HFFc6 (cell line): ENCODE results near the gene COLEC11. TPM values are rescaled to one million over a fixed set of nuclear protein-coding genes. Genes with fewer than 3 reads are reported as not detected.

Experiments
- DNase-seq: peaks from one replicate; pipeline ENCODE4 v3.0.0-alpha.2; 2018
- H3K27ac Mint-ChIP-seq: 2 replicates; pipeline ENCODE4 v1.8.0; 2020; ENCODE audit warnings: mild to moderate bottlenecking, mixed read lengths
- H3K27me3 Mint-ChIP-seq: 2 replicates; pipeline ENCODE4 v1.8.0; 2021; ENCODE audit warnings: mild to moderate bottlenecking, moderate library complexity, mixed read lengths; ENCODE audit not compliant: insufficient read depth
- H3K36me3 Mint-ChIP-seq: 2 replicates; pipeline ENCODE4 v1.8.0; 2021; ENCODE audit warnings: low read depth, mixed read lengths
- H3K4me1 Mint-ChIP-seq: 2 replicates; pipeline ENCODE4 v1.8.0; 2020; ENCODE audit warnings: low read depth, mixed read lengths
- H3K4me3 Mint-ChIP-seq: 2 replicates; pipeline ENCODE4 v1.8.0; 2020; ENCODE audit warnings: mild to moderate bottlenecking, moderate library complexity, mixed read lengths
- H3K9me3 Mint-ChIP-seq: 2 replicates; pipeline ENCODE4 v1.8.0; 2020; ENCODE audit warnings: mild to moderate bottlenecking, mixed read lengths
- total RNA-seq, 6 experiments: library from RNA; stranded (reverse); fragmentation: NEBNext Ultra II Directional; extraction: Animal tissue kit (Norgen Biotek cat#: 25700); gene quantifications; 2 replicates in 1 of 6; 3 replicates in 5 of 6; pipeline ENCODE4 v1.2.3, GENCODE V29; 2021
- TF ChIP-seq, protein P1 (sequence below): fragments of 200-600 bp; sonication (generic); IDR thresholded peaks from 2 replicates; pipeline ENCODE4 v1.5.0; 2021; ENCODE audit warnings: antibody characterized with exemption, mild to moderate bottlenecking

COLEC11 gene
- total RNA-seq, 6 experiments from 2014 or later: not detected

DNA sequence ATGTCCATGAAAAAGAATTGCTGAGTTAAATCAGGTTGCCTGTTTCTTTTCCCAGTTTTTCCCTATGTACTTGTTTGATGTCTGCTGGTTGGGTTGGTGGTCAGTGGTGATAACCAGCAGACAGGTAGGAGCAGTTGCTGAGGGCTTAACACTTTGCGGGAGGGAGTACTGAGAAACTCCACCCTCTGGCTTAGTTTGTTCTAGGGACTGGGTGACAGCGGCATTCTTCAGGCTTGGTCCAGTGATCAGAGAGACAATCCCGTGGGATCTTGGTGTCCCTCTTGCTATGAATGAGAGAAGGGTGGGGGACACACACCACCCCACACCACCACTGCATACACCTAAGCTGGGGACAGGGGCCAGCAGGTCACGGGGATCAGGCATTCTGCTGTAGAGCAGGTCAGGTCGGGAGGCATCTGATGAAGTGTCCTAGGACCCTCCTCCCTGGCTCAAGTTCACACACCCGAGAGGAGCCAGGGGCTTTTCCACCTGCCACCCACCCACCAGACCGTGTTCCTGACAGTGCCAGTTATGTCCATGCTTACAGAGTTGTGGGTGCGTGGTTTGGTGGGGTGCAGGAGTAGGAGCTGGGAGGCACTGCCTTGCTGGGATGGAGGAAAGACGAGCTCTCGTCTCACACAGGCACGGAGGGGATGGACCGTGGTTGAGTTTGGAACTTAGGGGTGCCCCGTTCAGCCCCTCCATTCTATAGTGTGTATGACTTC, 41.8 kb downstream of the COLEC11 start:
- Mint-ChIP-seq H3K27ac (no peak overlapping the region), H3K27me3 (peaks cover 32% of the 10 kb centered on the region), H3K9me3 (no peaks in the 10 kb centered on the region), H3K4me3 (no peak overlapping the region), H3K36me3 (no peaks in the 10 kb centered on the region), H3K4me1 (peaks cover 10% of the 10 kb centered on the region)
- DNase-seq: no peak
- TF ChIP-seq, protein P1, sequence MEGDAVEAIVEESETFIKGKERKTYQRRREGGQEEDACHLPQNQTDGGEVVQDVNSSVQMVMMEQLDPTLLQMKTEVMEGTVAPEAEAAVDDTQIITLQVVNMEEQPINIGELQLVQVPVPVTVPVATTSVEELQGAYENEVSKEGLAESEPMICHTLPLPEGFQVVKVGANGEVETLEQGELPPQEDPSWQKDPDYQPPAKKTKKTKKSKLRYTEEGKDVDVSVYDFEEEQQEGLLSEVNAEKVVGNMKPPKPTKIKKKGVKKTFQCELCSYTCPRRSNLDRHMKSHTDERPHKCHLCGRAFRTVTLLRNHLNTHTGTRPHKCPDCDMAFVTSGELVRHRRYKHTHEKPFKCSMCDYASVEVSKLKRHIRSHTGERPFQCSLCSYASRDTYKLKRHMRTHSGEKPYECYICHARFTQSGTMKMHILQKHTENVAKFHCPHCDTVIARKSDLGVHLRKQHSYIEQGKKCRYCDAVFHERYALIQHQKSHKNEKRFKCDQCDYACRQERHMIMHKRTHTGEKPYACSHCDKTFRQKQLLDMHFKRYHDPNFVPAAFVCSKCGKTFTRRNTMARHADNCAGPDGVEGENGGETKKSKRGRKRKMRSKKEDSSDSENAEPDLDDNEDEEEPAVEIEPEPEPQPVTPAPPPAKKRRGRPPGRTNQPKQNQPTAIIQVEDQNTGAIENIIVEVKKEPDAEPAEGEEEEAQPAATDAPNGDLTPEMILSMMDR: no peak

DNA sequence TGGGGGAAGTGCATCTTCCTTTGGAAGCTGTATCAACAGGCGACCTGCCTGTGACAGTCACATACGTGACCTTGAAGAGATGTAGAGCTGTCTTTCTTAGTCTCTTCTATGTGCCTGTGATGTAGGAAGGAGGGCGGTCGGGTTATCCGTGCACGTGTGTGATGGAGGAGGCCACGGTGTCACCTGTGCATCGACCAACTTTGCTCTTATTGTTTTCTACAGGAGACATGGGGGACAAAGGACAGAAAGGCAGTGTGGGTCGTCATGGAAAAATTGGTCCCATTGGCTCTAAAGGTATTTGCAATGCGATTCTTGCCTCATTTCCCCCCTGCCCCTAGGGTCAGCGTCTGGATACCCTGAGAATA, 42.4 kb downstream of the COLEC11 start:
- H3K36me3 Mint-ChIP-seq: no peaks in the 10 kb centered on the region
- peaks cover 30% of the 10 kb centered on the region for H3K27me3 Mint-ChIP-seq
- no peak for DNase-seq
- H3K4me3 Mint-ChIP-seq: no peak overlapping the region
- no peak overlapping the region for H3K27ac Mint-ChIP-seq
- H3K4me1 Mint-ChIP-seq: peaks cover 10% of the 10 kb centered on the region
- TF ChIP-seq, protein P1: no peak
- no peaks in the 10 kb centered on the region for H3K9me3 Mint-ChIP-seq

DNA sequence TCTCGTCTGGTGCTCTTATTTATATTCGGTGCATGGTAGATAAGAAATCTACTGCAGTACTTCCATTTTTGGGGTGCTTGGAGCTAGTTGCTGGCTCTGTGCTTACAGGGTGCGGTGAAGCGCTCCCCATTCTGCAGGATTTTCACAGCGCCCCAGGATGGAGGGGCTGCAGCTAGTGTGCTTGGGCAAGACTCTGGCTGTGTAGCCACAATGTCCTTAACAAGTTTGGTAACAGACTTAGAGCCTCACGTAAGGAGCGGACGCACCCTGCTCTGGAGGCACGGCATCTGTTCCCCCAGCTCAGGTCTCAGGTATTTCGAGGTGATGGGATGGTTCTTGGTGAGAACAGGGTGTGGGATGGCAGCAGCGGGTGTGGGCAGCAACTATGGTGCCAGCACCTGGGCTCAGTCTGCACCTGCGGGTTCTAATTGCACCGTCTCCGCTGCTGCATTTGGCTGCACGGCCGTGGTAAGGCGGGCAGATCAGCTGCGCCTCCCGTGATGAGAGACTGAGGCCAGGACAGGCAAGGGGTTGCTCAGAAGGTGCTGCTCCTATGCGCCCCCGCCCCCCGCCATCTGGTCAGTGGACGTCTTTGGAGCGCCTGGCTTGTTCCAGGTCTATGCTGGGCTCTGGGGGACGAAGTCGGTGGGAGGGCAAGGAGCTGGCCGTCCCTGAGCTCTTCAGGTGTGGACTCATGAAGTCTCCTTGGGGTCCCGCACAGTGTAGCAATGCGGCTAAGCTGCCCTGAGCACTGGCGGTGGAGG, 43.0 kb downstream of the COLEC11 start:
- H3K27ac Mint-ChIP-seq: no peak overlapping the region
- TF ChIP-seq, protein P1: no peak
- no peak overlapping the region for H3K4me3 Mint-ChIP-seq
- H3K27me3 Mint-ChIP-seq: peaks cover 28% of the 10 kb centered on the region
- DNase-seq: no peak
- peaks cover 10% of the 10 kb centered on the region for H3K4me1 Mint-ChIP-seq
- no peaks in the 10 kb centered on the region for H3K9me3 Mint-ChIP-seq
- H3K36me3 Mint-ChIP-seq: no peaks in the 10 kb centered on the region

DNA sequence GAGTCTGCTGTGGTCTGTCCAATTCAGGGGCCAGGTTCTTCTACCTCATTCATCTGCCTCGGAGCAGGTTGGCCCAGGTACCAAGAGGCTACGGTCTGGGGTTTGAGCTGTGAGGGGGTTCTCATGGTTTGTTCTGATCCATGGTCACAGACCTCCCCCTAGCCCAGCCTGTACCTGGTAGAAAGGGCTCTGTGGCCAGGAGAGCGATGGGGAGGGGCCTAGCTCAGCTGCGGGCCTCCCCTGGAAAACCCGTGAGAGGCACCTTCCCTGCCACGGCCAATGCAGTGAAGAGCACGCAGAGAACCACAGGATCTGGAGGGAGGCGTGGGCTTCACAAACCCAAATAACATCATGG, 43.5 kb downstream of the COLEC11 start:
- H3K36me3 Mint-ChIP-seq: no peaks in the 10 kb centered on the region
- no peak overlapping the region for H3K27ac Mint-ChIP-seq
- no peak overlapping the region for H3K4me3 Mint-ChIP-seq
- TF ChIP-seq, protein P1: no peak
- peaks cover 10% of the 10 kb centered on the region for H3K4me1 Mint-ChIP-seq
- no peaks in the 10 kb centered on the region for H3K9me3 Mint-ChIP-seq
- peaks cover 29% of the 10 kb centered on the region for H3K27me3 Mint-ChIP-seq
- no peak for DNase-seq

DNA sequence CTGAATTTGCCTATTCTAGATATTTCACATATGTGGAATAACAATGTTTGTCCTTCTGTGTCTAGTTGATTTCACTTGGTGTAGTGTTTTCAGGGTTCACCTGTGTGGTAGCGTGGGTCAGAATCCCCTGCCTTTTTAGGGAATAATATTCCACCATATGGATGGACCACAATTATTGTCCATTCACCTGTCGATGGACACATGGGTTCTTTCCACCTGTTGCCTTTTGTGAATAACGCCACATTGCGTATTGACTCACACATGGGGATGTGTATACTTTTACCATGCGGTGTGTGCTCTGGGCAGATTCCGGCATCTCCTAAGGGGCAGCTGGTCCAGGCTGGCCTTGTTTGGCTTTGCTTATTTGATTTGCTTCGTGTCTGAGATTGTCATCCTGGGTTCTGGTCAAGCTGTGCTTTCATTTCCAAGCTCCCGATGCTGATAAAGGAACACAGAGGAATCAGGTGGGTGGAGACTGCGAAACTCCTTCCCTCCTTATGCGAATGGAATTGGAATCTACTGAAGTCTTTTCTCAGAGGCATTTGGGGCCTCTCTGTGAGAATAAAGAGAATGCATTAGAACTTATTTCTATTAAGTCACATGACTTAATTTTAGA, 44.2 kb downstream of the COLEC11 start:
- TF ChIP-seq, protein P1: no peak
- no peak for DNase-seq
- H3K27me3 Mint-ChIP-seq: peaks cover 24% of the 10 kb centered on the region
- no peak overlapping the region for H3K27ac Mint-ChIP-seq
- H3K4me3 Mint-ChIP-seq: no peak overlapping the region
- H3K4me1 Mint-ChIP-seq: peaks cover 10% of the 10 kb centered on the region
- H3K36me3 Mint-ChIP-seq: no peaks in the 10 kb centered on the region
- H3K9me3 Mint-ChIP-seq: no peaks in the 10 kb centered on the region
